Glomerular visceral epithelial cell (primary cell): ENCODE measurements around the gene PKHD1.

Experiments used
- DNase-seq: peaks from one replicate; pipeline ENCODE4 v3.0.0-alpha.2; 2016; ENCODE audit errors: extremely low spot score

PKHD1 gene

GRCh38 chr6:52106994-52107393 is 19.6 kb upstream of the PKHD1 start:
- no peak for DNase-seq

- no peak for DNase-seq
These were observed 17.6 kb upstream of the PKHD1 start for GRCh38 chr6:52104979-52105378.

GRCh38 chr6:52103623-52104022 is 16.2 kb upstream of the PKHD1 start:
- no peak for DNase-seq

GRCh38 chr6:52102405-52102804 is 15.0 kb upstream of the PKHD1 start:
- DNase-seq: no peak

GRCh38 chr6:52098721-52099120 is 11.3 kb upstream of the PKHD1 start:
- peak; percentile 26 for DNase-seq

- DNase-seq: peak; percentile 79
These were observed 2.4 kb upstream of the PKHD1 start for GRCh38 chr6:52089758-52090348.

- no peak for DNase-seq
These were observed 672 bp downstream of the PKHD1 start for GRCh38 chr6:52086741-52087140.

GRCh38 chr6:52081237-52081636 is 6.2 kb downstream of the PKHD1 start:
- DNase-seq: no peak

- DNase-seq: peak; percentile 52
These were observed 9.3 kb downstream of the PKHD1 start for GRCh38 chr6:52077961-52078625.

- peak; percentile 60 for DNase-seq
These were observed 10.1 kb downstream of the PKHD1 start for GRCh38 chr6:52077180-52077884.

- DNase-seq: no peak
These were observed 10.6 kb downstream of the PKHD1 start for GRCh38 chr6:52076791-52077179.

GRCh38 chr6:52074716-52075115 is 12.7 kb downstream of the PKHD1 start:
- DNase-seq: no peak

GRCh38 chr6:52074155-52074554 is 13.3 kb downstream of the PKHD1 start:
- no peak for DNase-seq

GRCh38 chr6:52065621-52066020 is 21.8 kb downstream of the PKHD1 start:
- peak; percentile 75 for DNase-seq

GRCh38 chr6:52063584-52064344 is 23.6 kb downstream of the PKHD1 start:
- DNase-seq: peak; percentile 67

GRCh38 chr6:52061481-52061880 is 25.9 kb downstream of the PKHD1 start:
- no peak for DNase-seq

GRCh38 chr6:52059821-52060220 is 27.6 kb downstream of the PKHD1 start:
- DNase-seq: peak; percentile 80

- DNase-seq: no peak
These were observed 32.0 kb downstream of the PKHD1 start for GRCh38 chr6:52055451-52055850.

GRCh38 chr6:52053038-52053695 is 34.2 kb downstream of the PKHD1 start:
- no peak for DNase-seq

- DNase-seq: no peak
These were observed 37.4 kb downstream of the PKHD1 start for GRCh38 chr6:52050051-52050405.

- peak; percentile 40 for DNase-seq
These were observed 38.0 kb downstream of the PKHD1 start for GRCh38 chr6:52049252-52050050.
